ENCODE results near the gene MYO10.

- TF ChIP-seq, protein P1, sequence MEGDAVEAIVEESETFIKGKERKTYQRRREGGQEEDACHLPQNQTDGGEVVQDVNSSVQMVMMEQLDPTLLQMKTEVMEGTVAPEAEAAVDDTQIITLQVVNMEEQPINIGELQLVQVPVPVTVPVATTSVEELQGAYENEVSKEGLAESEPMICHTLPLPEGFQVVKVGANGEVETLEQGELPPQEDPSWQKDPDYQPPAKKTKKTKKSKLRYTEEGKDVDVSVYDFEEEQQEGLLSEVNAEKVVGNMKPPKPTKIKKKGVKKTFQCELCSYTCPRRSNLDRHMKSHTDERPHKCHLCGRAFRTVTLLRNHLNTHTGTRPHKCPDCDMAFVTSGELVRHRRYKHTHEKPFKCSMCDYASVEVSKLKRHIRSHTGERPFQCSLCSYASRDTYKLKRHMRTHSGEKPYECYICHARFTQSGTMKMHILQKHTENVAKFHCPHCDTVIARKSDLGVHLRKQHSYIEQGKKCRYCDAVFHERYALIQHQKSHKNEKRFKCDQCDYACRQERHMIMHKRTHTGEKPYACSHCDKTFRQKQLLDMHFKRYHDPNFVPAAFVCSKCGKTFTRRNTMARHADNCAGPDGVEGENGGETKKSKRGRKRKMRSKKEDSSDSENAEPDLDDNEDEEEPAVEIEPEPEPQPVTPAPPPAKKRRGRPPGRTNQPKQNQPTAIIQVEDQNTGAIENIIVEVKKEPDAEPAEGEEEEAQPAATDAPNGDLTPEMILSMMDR (IDR thresholded peaks at IDR 0.05; ENCODE audit: poor library complexity), result no peak
- TF ChIP-seq EZH2phosphoT487 (IDR thresholded peaks at IDR 0.05; ENCODE audit: low read depth, severe bottlenecking, unreplicated experiment) (no peak), EZH2 (IDR thresholded peaks at IDR 0.05; ENCODE audit: borderline replicate concordance) (no peak)
Observed at GRCh38 chr5:16901021-16901644, 35.0 kb downstream of the MYO10 start.
